ENCODE results near the gene TP53RK.

The TP53RK gene

DNA sequence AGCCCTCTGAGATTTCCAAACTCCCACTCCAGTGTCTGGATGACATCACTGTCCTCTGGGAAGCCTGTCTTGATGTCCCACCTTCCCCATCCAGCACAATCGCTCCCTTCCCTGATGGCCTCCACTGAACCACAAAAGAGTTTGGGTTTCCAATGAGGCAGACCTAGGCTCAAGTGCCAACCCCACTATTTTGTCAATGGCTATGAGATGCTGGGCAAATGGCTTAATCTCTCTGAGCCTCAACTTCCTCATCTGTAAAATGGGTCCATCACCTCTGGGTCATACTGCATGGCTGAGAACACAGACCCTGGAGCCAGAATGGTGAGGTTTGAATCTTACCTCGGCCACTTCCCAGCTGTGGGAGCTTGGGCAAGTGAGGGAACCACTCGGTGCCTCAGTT lies 49.7 kb downstream of the TP53RK start:
- no peak overlapping the region for H3K4me3 ChIP-seq (ENCODE audit: control insufficient read depth, low read depth, low read length)
- DNase-seq (ENCODE audit: low read depth): no peak
- TF ChIP-seq, protein P1, sequence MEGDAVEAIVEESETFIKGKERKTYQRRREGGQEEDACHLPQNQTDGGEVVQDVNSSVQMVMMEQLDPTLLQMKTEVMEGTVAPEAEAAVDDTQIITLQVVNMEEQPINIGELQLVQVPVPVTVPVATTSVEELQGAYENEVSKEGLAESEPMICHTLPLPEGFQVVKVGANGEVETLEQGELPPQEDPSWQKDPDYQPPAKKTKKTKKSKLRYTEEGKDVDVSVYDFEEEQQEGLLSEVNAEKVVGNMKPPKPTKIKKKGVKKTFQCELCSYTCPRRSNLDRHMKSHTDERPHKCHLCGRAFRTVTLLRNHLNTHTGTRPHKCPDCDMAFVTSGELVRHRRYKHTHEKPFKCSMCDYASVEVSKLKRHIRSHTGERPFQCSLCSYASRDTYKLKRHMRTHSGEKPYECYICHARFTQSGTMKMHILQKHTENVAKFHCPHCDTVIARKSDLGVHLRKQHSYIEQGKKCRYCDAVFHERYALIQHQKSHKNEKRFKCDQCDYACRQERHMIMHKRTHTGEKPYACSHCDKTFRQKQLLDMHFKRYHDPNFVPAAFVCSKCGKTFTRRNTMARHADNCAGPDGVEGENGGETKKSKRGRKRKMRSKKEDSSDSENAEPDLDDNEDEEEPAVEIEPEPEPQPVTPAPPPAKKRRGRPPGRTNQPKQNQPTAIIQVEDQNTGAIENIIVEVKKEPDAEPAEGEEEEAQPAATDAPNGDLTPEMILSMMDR (IDR thresholded peaks at IDR 0.05; ENCODE audit: control insufficient read depth, insufficient read depth, low read depth, low read length, missing control alignments): no peak

DNA sequence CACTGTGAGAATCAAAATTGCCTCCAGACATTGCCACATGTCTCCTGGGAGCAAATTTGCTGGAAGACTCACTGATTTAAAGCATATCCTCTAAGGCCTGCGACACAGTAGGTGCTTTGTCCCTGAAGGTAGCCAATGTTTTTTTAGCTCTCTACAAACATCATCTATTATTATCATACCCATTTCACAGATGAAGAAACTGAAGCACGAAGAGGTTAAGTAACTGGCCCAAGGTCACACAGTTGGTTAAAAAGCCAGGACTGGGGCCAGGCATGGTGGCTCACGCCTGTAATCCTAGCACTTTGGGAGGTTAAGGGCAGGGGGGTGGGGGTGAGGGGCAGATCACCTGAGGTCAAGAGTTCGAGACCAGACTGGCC lies 50.4 kb downstream of the TP53RK start:
- H3K4me3 ChIP-seq (ENCODE audit: control insufficient read depth, low read depth, low read length): no peak overlapping the region
- TF ChIP-seq, protein P1 (IDR thresholded peaks at IDR 0.05; ENCODE audit: control insufficient read depth, insufficient read depth, low read depth, low read length, missing control alignments): no peak
- DNase-seq (ENCODE audit: low read depth): no peak

DNA sequence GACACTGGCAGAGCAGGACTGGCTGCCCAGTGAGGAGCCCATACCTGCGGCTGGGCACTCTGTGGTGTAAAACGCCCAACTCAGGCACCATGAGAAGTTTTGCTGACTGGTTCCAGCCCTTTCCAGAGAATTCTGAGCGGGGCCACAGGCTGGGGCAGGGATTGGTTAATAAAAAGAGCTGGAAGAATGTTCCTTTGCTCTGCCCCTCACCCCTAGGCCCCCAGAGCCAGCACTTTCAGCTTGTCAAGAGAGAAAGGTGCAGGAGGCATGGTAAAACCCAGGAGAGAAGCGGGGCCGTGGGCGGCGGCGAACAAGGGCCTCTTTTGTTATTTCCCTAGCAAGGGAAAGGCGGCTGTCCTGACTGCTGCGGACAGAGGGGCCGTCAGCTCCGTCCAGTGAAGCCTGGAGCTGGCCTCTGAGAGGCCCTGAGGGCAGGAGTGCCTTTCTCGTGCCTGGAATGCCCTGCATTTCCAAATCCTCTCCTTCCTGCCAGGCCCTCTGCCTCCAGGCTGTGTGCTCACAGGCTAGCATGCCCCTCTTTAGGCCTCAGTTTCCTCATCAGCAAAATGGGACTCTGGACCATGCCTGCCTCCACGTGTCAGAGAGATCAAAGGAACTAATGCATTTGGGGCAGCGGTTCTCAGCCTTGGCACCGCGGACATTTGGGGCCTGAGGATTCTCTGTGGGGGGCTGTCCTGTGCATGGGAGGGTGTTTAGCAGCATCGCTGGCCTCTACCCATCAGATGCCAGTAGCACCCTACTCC lies 50.9 kb downstream of the TP53RK start:
- H3K4me3 ChIP-seq (ENCODE audit: control insufficient read depth, low read depth, low read length): no peak overlapping the region
- DNase-seq (ENCODE audit: low read depth): no peak
- TF ChIP-seq, protein P1 (IDR thresholded peaks at IDR 0.05; ENCODE audit: control insufficient read depth, insufficient read depth, low read depth, low read length, missing control alignments): no peak

DNA sequence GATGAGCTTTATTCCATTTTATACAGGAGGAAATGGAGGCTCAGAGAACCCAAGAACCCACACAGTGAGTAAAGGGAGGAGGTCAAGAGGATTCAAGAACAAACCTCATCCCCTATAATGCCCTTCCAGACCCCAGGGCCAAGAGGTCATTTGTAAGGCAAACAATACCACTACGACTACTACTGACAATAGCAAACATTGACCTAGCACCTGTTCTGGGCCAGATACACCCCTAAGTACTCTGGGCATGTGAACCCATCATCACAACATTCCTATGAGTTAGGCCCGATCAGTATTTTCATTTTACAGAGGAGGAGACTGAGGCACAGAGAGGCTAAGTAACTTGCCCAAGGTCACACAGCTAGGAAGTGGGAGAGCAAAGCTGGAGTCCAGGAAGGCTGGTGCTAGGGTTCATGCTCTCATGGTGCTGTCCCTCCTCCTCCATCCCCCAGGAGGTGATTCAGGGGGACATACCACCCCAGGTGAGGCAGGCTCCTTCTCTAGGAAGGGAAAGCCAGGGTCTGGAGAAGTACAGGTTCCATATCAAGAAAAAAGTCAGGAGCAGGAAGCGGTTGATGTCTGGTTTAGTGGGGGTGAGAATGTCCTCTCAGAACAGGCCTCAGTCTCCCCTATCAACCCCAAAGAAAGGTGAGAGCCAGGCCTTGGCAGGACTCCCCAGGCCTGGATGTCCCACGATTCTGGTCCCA lies 51.7 kb downstream of the TP53RK start:
- DNase-seq (ENCODE audit: low read depth): no peak
- TF ChIP-seq, protein P1 (IDR thresholded peaks at IDR 0.05; ENCODE audit: control insufficient read depth, insufficient read depth, low read depth, low read length, missing control alignments): no peak
- no peak overlapping the region for H3K4me3 ChIP-seq (ENCODE audit: control insufficient read depth, low read depth, low read length)

DNA sequence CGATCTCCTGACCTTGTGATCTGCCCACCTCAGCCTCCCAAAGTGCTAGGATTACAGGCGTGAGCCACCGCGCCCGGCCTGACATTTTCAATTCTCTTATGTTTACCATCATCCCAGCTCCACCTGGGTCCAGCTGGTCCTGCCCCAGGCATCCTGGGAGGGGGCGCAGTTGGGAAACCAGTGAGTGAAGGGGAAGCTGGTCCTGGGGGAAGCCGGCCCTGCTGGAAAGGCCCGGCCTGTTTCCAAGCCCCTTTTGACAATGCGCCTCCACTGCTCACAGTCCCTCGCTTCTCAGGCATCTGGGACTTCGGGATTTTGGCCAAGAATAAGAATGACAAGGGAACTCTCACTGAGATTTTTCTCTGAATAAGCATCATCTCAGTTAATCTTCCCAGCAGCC lies 52.2 kb downstream of the TP53RK start:
- no peak for DNase-seq (ENCODE audit: low read depth)
- TF ChIP-seq, protein P1 (IDR thresholded peaks at IDR 0.05; ENCODE audit: control insufficient read depth, insufficient read depth, low read depth, low read length, missing control alignments): no peak
- H3K4me3 ChIP-seq (ENCODE audit: control insufficient read depth, low read depth, low read length): no peak overlapping the region

DNA sequence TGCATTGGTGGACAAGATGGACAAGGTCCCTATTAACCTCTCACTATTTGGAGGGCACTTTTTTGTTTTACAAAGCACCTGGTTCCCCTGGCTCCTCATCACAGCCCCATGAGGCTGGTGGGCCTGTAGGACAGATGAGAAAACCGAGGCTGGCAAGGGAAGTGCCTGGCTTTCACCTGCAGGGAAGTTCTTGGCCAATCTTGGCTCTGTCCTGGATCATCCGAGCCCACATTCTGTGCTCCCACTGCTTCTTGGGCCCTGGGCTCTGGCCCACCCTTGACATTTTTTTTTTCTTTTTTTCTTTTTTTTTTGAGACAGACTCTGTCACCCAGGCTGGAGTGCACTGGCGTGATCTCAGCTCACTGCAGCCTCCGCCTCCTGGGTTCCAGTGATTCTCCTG lies 52.7 kb downstream of the TP53RK start:
- TF ChIP-seq, protein P1 (IDR thresholded peaks at IDR 0.05; ENCODE audit: control insufficient read depth, insufficient read depth, low read depth, low read length, missing control alignments): no peak
- H3K4me3 ChIP-seq (ENCODE audit: control insufficient read depth, low read depth, low read length): no peak overlapping the region
- DNase-seq (ENCODE audit: low read depth): no peak

Data from AG09309 (cell line).